Activated T-cell treated with anti-CD3 and anti-CD28 coated beads, Interleukin-2, amount 50 U/mL, for 4 hours (primary cell): ENCODE data around the gene MYO1B. TPM values are rescaled to one million over a fixed set of nuclear protein-coding genes. Genes with fewer than 3 reads are reported as not detected.

ENCODE experiments used
- ATAC-seq, 2 donors: fragments of 200-7000 bp; cut with Tn5 transposase; one replicate each; pipeline ENCODE4 v1.10.0; 2021
- DNase-seq: peaks from one replicate; pipeline ENCODE4 v3.0.0-alpha.2; 2020
- H3K27me3 Mint-ChIP-seq: one replicate; pipeline ENCODE4 v1.8.0; 2021; ENCODE audit warnings: low read depth, mixed read lengths
- H3K36me3 Mint-ChIP-seq: one replicate; pipeline ENCODE4 v1.8.0; 2022; ENCODE audit warnings: mixed read lengths; ENCODE audit not compliant: insufficient read depth
- H3K4me1 Mint-ChIP-seq: one replicate; pipeline ENCODE4 v1.8.0; 2021; ENCODE audit warnings: low read depth, mixed read lengths
- H3K4me3 Mint-ChIP-seq: one replicate; pipeline ENCODE4 v1.8.0; 2021; ENCODE audit warnings: mild to moderate bottlenecking, moderate library complexity, mixed read lengths
- H3K9me3 Mint-ChIP-seq: one replicate; pipeline ENCODE4 v1.8.0; 2021; ENCODE audit warnings: mixed read lengths
- total RNA-seq, 3 donors: library from RNA; stranded (reverse); gene quantifications; one replicate each; pipeline ENCODE4 v1.2.1, GENCODE V29; 2021

MYO1B gene
- total RNA-seq: 10 to 100 TPM; 11.0 to 16.6 (median 11.4) TPM

DNA sequence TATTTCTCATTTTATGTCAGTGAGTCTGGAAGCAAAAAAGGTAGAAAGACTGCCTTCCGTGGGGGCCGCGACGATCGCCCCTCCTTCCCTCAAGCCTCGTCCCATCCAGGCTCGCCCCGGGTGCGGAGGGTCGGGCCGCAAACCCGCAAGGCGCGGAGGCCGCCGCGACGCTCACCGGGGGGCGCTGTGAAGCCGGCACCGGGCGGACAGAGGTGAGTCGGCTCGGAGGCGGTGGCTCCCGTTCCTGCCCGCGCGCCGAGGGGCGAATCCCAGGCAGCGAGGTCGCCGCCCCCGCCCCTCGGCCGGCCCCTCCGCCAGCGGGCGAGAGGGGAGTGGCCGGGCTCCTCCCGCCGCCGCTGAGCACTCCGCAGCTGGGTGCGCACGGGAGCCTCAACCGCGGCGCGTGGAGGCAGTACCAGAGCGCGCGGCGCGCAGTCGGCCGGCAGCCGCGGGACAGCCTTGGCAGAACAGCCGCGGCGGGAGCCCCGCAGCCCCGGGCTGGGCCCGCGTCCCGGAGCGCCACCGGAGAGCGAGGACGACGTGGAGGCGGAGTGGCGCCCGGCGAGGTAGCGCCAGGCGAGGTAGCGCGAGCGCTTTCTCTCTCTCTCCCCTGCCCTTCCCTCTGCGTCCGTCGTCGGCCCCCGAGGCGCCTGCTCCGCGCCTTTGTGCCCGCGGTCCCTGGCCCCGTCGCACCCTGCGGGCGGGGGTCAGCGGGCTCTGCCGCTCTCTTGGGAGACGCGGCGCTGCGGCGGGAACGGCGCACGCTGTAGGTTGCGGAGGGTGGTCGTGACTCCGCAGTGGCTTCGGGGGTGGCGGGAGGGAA is at the start of gene MYO1B:
TSS of gene MYO1B (plus strand) at position 359 of the 823 bp plus-strand sequence. CDS start 31,492 bp downstream, outside the sequence.
- Mint-ChIP-seq H3K36me3 (peaks cover 2% of the 10 kb centered on the region), H3K4me1 (peaks cover 8% of the 10 kb centered on the region), H3K27me3 (peaks cover 23% of the 10 kb centered on the region), H3K4me3 (peak within 1 kb of the TSS; percentile 82), H3K9me3 (no peaks in the 10 kb centered on the region)
- DNase-seq (peak; percentile 48), ATAC-seq (peak; percentile 88 to 89)

DNA sequence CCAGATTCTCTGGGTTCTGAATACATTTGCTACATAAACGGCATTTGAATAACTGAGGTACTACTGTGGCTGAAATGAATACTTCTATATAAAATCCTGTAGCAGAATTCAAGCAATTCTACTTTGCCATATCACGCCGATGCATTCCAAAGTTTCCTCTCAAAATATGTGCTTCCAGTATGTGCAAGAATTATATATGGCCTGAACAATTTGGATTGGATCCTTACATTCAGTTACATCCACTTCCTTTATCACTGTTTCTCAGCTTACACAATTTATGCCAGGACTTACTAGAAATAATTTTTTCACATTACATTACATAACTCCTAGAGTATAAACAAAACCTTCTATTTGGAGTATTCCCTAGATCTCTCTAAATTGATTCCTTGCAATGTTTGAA is 48.1 kb upstream of the MYO1B start:
- DNase-seq (no peak), ATAC-seq (no peak)
- Mint-ChIP-seq H3K27me3 (no peaks in the 10 kb centered on the region), H3K4me1 (peaks cover 32% of the 10 kb centered on the region), H3K9me3 (no peaks in the 10 kb centered on the region), H3K4me3 (no peak overlapping the region), H3K36me3 (peaks cover 2% of the 10 kb centered on the region)

DNA sequence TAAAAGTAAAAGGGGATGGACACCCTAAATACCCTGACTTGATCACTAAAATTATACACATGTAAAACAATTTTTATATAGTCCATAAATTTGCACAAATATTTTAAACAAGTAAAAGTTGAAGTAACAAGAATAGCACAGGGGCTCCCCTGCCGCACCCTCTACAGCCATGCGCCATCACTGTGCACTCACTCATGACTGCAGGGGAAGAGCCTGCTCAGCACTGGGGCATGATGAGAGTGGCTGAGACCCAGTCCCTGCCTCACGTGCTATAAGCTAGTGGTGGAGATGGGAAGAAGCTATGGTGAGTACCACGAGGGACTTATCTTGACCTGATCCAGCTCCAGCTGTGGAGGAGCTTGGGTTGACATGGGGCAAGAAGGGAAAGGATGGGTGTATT is 46.9 kb upstream of the MYO1B start:
- Mint-ChIP-seq H3K9me3 (no peaks in the 10 kb centered on the region), H3K4me3 (no peak overlapping the region), H3K36me3 (peaks cover 2% of the 10 kb centered on the region), H3K4me1 (peaks cover 39% of the 10 kb centered on the region), H3K27me3 (no peaks in the 10 kb centered on the region)
- DNase-seq: no peak
- no peak for ATAC-seq

DNA sequence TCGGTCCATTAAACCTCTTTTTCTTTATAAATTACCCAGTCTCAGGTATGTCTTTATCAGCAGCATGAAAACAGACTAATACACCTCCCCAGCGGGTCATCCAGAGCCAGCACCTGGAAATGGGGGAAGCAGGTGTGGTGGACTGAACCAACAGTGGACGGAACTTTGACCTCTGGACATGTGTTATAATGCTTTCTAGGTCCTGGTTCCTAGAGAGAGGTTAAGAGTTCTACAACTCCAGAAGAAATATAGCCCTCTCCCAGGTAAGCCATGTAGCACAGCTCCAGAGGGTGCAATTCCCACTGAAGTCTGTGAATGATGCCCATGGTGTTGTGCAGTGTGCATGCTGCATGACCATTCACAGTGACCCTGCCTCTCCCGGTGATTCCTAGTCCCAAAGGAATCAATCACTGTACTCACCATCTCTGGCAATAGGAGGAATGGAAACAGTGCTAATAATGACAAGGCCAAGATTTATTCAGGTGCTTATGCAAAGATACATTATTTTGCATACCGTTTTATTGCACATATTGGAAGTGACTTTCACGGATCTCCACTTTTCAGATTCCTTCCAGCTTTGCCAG is 45.2 kb upstream of the MYO1B start:
- H3K4me1 Mint-ChIP-seq: peaks cover 34% of the 10 kb centered on the region
- H3K36me3 Mint-ChIP-seq: peaks cover 2% of the 10 kb centered on the region
- ATAC-seq (no peak), DNase-seq (no peak)
- H3K9me3 Mint-ChIP-seq: no peaks in the 10 kb centered on the region
- no peaks in the 10 kb centered on the region for H3K27me3 Mint-ChIP-seq
- H3K4me3 Mint-ChIP-seq: no peak overlapping the region

DNA sequence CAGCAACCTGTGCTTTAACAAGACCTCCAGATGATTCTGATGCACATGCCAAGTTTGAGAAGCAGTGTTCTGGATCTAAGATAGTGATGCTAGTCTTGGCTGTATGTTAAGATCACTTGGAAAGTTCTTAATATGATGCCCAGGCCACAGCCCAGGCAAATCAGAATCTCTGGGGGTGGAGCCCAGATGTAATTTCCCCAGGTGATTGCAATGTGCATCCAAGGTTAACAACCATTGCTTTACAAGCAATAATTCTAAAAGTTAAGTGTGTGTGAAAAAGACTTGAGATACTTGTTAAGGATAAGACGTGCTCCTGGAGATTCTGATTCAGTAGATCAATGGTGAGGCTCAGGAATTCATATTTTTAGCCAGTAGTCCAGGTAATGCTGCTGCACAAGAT is 44.3 kb upstream of the MYO1B start:
- Mint-ChIP-seq H3K27me3 (no peaks in the 10 kb centered on the region), H3K9me3 (no peaks in the 10 kb centered on the region), H3K4me1 (peaks cover 33% of the 10 kb centered on the region), H3K4me3 (no peak overlapping the region), H3K36me3 (peaks cover 2% of the 10 kb centered on the region)
- ATAC-seq (no peak), DNase-seq (no peak)

DNA sequence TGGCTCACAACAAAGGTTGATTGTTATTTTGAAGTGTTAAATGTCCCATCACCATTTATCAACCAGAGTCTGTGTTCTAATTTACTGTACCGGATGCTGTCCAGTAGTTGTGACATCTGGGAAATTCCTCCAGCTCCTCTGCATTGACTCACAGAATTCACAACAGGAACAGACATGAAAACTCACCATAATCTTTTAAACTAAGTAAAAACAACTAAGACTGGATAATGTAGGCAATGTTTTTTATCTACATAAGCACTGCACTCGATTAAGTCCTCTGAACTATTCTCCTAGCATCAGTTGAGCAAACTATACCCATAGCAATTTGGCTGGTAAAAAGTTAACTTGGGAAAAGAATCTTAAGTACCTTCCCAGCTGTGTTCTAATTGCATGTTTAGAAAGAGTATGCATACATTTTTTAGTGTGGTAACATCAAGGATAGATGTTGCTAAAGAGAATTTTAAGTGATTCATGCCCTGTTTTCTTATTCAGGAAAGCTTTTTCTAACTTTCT is 42.9 kb upstream of the MYO1B start:
- Mint-ChIP-seq H3K9me3 (no peaks in the 10 kb centered on the region), H3K4me1 (peaks cover 44% of the 10 kb centered on the region), H3K27me3 (no peaks in the 10 kb centered on the region), H3K4me3 (no peak overlapping the region), H3K36me3 (peaks cover 2% of the 10 kb centered on the region)
- DNase-seq (no peak), ATAC-seq (peak in 1 of 2 donors; percentile 4)

DNA sequence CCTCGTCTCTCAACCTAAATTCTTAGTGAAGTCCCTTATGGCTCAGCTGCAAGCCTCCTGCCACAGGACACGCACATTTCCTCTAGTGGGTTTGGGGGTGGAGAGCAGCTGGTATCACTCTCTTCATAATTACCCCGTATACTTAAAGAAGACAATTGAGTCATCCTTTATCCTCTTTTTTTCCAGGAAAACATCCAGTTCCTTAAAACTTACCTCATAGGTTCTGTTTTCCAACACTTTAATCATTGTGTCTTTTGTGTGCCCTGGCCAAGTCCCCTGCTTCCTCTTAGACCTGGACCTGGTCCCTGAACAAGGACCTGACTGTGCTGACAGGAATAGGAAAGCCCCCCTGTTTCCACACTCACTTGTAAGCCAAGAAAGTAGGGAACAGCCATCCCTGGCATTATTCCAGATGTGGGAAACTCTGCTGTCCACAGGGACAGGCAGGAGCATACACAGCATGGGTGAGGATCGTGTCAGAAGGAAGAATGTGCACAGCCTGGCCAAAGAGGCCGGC is 42.3 kb upstream of the MYO1B start:
- DNase-seq: no peak
- H3K36me3 Mint-ChIP-seq: peaks cover 2% of the 10 kb centered on the region
- no peaks in the 10 kb centered on the region for H3K27me3 Mint-ChIP-seq
- peak; percentile 21 to 23 for ATAC-seq
- H3K9me3 Mint-ChIP-seq: no peaks in the 10 kb centered on the region
- H3K4me1 Mint-ChIP-seq: peaks cover 46% of the 10 kb centered on the region
- H3K4me3 Mint-ChIP-seq: no peak overlapping the region

DNA sequence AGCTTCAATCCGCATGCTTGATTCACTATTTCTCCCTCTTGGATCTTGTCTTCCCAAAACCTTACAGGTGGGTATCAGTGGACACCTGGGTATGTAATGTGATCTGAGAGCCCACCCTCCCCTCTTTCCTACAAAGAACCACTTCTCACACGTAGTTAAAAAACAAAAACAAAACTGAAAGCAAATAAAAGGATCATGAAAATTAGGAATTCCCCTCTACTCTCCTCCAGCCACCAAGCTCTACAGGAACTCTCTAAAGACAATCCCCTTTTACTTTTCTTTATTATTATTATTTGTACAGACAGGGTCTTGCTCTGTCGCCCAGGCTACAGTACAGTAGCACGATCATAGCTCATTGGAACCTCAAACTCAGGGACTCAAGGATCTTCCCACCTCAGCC is 40.8 kb upstream of the MYO1B start:
- Mint-ChIP-seq H3K9me3 (no peaks in the 10 kb centered on the region), H3K4me1 (peaks cover 46% of the 10 kb centered on the region), H3K27me3 (no peaks in the 10 kb centered on the region), H3K4me3 (peak overlapping the region; percentile 67), H3K36me3 (peaks cover 2% of the 10 kb centered on the region)
- DNase-seq: no peak
- ATAC-seq: peak; percentile 41 to 47

DNA sequence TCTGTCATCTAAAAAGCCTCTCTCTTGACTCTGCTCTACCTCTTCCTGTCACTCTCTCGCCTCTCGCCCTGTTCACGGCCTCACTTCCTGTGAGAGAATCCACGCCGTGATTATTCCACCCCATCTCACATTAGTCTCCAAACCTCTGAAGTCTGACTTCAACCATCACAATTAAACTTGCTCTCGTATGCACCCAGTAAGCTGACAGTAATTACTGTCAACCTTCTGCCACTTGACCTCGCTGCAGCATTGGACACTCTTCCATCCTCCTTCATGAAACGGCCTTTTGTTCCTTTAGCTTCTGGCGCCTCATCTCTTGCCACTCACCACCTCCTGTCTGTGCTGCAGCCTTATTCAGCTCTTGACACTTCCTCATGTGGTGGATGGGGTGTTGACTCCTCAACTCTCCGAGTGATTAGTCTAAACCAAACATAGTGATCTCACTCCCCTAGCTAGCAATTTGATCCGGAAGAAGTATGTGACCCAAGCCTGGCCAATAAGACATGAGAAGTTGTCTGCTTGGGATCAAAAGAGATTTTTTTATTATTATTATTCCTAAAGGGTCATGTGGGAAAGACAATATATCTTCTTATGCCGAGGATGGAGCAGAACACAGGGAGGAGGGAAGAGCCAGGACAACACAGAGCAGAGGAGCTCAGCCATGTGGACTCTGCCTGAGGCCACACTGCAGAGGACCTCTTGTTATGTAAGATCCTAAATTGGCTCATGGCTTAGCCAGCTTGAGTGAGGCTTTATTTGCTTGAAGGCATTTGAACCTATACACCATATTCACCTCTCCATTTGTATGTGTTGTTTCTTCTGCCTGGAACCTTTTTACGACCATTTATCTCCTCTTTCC is 38.4 kb upstream of the MYO1B start:
- ATAC-seq (peak; percentile 36 to 78), DNase-seq (no peak)
- Mint-ChIP-seq H3K27me3 (no peaks in the 10 kb centered on the region), H3K9me3 (peaks cover 9% of the 10 kb centered on the region), H3K4me3 (peak overlapping the region; percentile 73), H3K4me1 (peaks cover 39% of the 10 kb centered on the region), H3K36me3 (no peaks in the 10 kb centered on the region)

DNA sequence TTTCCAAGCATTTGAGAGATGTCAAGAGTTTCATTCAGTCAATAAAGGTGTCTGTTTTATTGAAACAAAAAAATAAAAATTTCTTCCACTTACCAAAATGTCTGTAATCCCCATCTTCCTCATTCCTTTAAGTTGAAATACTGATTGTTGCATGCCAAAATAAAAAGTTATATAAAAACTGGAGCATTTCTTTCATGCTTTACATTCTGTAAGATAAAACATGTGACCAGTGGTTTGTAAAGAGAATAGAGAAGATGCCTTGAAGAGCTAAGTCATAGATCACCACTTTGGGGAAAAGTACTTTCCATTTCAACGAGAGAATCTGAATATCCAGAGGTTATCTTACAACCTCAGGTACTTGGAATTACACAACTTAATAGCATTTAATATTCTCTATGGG is 35.9 kb upstream of the MYO1B start:
- ATAC-seq (no peak), DNase-seq (no peak)
- H3K4me1 Mint-ChIP-seq: peaks cover 21% of the 10 kb centered on the region
- H3K27me3 Mint-ChIP-seq: no peaks in the 10 kb centered on the region
- peaks cover 2% of the 10 kb centered on the region for H3K36me3 Mint-ChIP-seq
- H3K9me3 Mint-ChIP-seq: peaks cover 20% of the 10 kb centered on the region
- no peak overlapping the region for H3K4me3 Mint-ChIP-seq

DNA sequence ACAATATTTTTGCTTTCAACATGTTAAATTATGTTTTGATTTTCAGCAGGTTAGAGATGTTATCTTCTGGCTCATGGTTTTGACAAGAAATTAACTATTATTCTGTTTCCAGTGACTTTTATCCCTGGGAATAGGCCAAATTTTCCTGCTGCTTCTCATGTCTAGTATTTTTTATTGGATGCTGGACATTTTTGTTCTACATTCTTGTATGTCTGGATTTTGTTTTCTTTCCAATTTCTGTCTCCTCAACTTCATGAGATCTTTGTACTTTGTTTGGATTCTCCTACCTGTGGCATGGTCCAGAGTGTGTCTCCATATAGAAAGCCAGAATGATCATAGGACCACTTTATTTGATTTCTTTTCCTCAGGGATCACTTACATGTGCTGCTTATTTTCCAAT is 33.1 kb upstream of the MYO1B start:
- Mint-ChIP-seq H3K4me3 (no peak overlapping the region), H3K36me3 (peaks cover 2% of the 10 kb centered on the region), H3K9me3 (peaks cover 20% of the 10 kb centered on the region), H3K4me1 (peaks cover 3% of the 10 kb centered on the region), H3K27me3 (no peaks in the 10 kb centered on the region)
- no peak for ATAC-seq
- DNase-seq: no peak

DNA sequence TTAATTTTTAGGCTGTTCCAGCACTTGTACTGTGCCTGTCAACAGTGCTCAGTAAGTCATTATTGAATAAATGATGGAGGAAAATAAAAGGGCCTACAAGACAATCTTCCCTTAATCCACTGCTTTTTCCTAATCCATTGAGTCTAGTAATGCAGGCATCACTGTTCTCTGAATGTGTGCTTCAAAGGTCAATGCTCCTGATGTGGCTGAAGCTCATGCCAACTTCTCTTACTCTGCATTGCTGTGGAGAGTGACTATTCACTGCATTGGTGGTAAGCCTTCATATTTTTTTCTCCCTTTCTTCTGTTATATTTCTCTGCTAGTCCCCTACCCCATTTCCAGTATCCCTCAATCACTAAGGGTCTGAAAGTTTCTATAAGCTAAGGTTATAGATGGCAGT is 31.9 kb upstream of the MYO1B start:
- DNase-seq: no peak
- H3K9me3 Mint-ChIP-seq: peaks cover 20% of the 10 kb centered on the region
- peaks cover 2% of the 10 kb centered on the region for H3K36me3 Mint-ChIP-seq
- no peak for ATAC-seq
- no peak overlapping the region for H3K4me3 Mint-ChIP-seq
- H3K4me1 Mint-ChIP-seq: no peaks in the 10 kb centered on the region
- H3K27me3 Mint-ChIP-seq: no peaks in the 10 kb centered on the region

DNA sequence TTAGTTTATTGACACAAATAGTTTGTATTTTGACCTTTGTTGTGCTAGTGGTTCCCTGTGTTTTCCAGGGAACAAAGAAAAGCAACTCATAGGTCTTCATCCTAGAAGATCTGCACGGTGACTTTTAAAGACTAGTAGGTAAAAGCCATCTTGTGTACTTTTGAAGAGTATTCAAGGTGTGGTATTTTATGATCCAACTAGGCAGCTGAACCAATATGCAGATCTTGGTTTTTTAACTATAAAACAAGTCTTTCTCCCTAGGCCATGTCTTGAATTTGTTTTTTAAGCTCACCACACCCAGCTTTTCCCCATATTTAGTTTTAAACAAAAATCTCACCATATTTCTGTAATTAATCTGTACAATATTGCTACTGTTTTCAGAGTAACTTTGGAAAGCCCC is 30.0 kb upstream of the MYO1B start:
- peaks cover 5% of the 10 kb centered on the region for H3K4me1 Mint-ChIP-seq
- H3K9me3 Mint-ChIP-seq: peaks cover 26% of the 10 kb centered on the region
- H3K4me3 Mint-ChIP-seq: no peak overlapping the region
- H3K36me3 Mint-ChIP-seq: peaks cover 2% of the 10 kb centered on the region
- H3K27me3 Mint-ChIP-seq: no peaks in the 10 kb centered on the region
- DNase-seq (no peak), ATAC-seq (no peak)

DNA sequence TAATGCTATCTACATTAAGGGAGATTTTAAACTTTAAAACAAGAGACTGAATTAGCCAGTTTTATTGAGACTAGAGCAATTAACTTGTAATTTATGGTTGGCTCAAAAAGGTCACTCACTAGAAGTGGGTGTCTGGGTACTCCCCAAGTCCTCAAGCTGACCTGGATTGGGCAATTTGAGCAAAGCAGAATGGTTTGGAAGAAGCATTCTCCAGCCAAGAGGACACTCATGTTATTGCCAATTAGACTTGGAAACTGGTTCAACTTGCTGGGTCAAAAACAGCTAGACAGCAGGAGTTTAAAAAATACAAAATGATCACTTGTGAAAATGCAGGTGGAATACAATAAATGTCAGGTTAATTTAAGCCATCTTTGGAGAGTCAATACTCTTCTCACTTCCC is 29.5 kb upstream of the MYO1B start:
- Mint-ChIP-seq H3K4me3 (no peak overlapping the region), H3K4me1 (peaks cover 5% of the 10 kb centered on the region)

More for the DNA sequence above, 29.5 kb upstream of the MYO1B start:
- Mint-ChIP-seq H3K9me3 (peaks cover 27% of the 10 kb centered on the region), H3K36me3 (peaks cover 2% of the 10 kb centered on the region), H3K27me3 (no peaks in the 10 kb centered on the region)
- DNase-seq (no peak), ATAC-seq (no peak)
